Prostate gland (tissue), 2 donors: ENCODE results near the gene NANOS2. TPM values are rescaled to one million over a fixed set of nuclear protein-coding genes. Genes with fewer than 3 reads are reported as not detected.

Experiments
- DNase-seq: peaks from one replicate; pipeline ENCODE4 v3.0.0-alpha.2; 2019; ENCODE audit warnings: low spot score
- H3K27ac ChIP-seq, 2 donors: fragments of 200-600 bp; sonication (generic); 2 replicates each; pipeline ENCODE4 v1.5.1; 2017 to 2019
- H3K27me3 ChIP-seq: fragments of 200-600 bp; sonication (generic); replicated peaks from 2 replicates; pipeline ENCODE4 v1.5.1; 2019; ENCODE audit not compliant: insufficient read depth
- H3K36me3 ChIP-seq, 2 donors: fragments of 200-600 bp; sonication (generic); 1 replicate in 1 of 2; 2 replicates in 1 of 2; pipeline versions ENCODE4 v1.5.1 to v1.8.1; 2017 to 2019
- H3K4me1 ChIP-seq: fragments of 200-600 bp; sonication (generic); replicated peaks from 2 replicates; pipeline ENCODE4 v1.5.1; 2019
- H3K4me3 ChIP-seq, 2 donors: fragments of 200-600 bp; sonication (generic); 2 replicates each; pipeline ENCODE4 v1.5.1; 2017 to 2019
- H3K9me3 ChIP-seq: fragments of 200-600 bp; sonication (generic); 2 replicates; pipeline ENCODE4 v1.5.1; 2017
- CTCF ChIP-seq, 4 experiments: fragments of 200-600 bp in 2 of 4; fragments of 450-650 bp in 2 of 4; sonication (generic) in 2 of 4; IDR thresholded peaks; 1 replicate in 3 of 4; 2 replicates in 1 of 4; pipeline ENCODE4 v1.5.1; 2016 to 2019; ENCODE audit warnings: antibody characterized with exemption in 4 of 4, mild to moderate bottlenecking in 2 of 4, moderate library complexity in 2 of 4
- POLR2A ChIP-seq: fragments of 450-650 bp; IDR thresholded peaks from one replicate; pipeline ENCODE4 v1.6.1; 2016; ENCODE audit warnings: antibody characterized with exemption, mild to moderate bottlenecking
- POLR2AphosphoS5 ChIP-seq: sonication (generic); formaldehyde crosslinking; IDR thresholded peaks from one replicate; pipeline ENCODE4 v1.6.1; 2017; ENCODE audit warnings: antibody characterized with exemption
- WGBS: methylation state at CpG from one replicate; pipeline ENCODE4 v1.1.5; 2018; 5-methylcytosine and 5-hydroxymethylcytosine counted together
- intact Hi-C: fragments of 100-400 bp; cut with DNase I; formaldehyde crosslinking; loops from one replicate; pipeline ENCODE4 v1.14.2; 2022
- total RNA-seq, 2 donors: library from RNA; depleted of rRNA; stranded (reverse); fragments of >200 nt; gene quantifications; one replicate each; pipeline ENCODE4 v1.1.0, GENCODE V29; 2016

NANOS2 gene
- total RNA-seq, 2 donors from 2014 or later: 4.1 TPM; not detected in 1

- no peak for TF ChIP-seq CTCF (IDR thresholded peaks at IDR 0.05)
- TF ChIP-seq POLR2AphosphoS5: no peak
- no peak for TF ChIP-seq POLR2A
- no peaks in the 10 kb centered on the region for H3K9me3 ChIP-seq
- no peak overlapping the region for H3K4me3 ChIP-seq
- H3K27ac ChIP-seq: no peak overlapping the region
- H3K36me3 ChIP-seq: no peaks in the 10 kb centered on the region
- intact Hi-C loops: no loop called here
- no peak for DNase-seq
- WGBS: 93% methylated on average over 8 of the region's 8 CpGs
- no peaks in the 10 kb centered on the region for H3K27me3 ChIP-seq
- no peaks in the 10 kb centered on the region for H3K4me1 ChIP-seq
Observed at GRCh38 chr19:45953676-45954075, 39.1 kb upstream of the NANOS2 start.

GRCh38 chr19:45952686-45953505 is 38.3 kb upstream of the NANOS2 start:
- H3K27me3 ChIP-seq: no peaks in the 10 kb centered on the region
- H3K9me3 ChIP-seq: no peaks in the 10 kb centered on the region
- intact Hi-C loops: no loop called here
- no peak overlapping the region for H3K27ac ChIP-seq
- DNase-seq: no peak
- no peaks in the 10 kb centered on the region for H3K36me3 ChIP-seq
- H3K4me1 ChIP-seq: no peaks in the 10 kb centered on the region
- TF ChIP-seq POLR2AphosphoS5: no peak
- WGBS: 5% methylated on average over 43 of the region's 43 CpGs
- no peak overlapping the region for H3K4me3 ChIP-seq

GRCh38 chr19:45952341-45952685 is 37.7 kb upstream of the NANOS2 start:
- H3K27me3 ChIP-seq: no peaks in the 10 kb centered on the region
- intact Hi-C loops: no loop called here
- WGBS: 37% methylated on average over 8 of the region's 8 CpGs
- no peaks in the 10 kb centered on the region for H3K9me3 ChIP-seq
- H3K36me3 ChIP-seq: no peaks in the 10 kb centered on the region
- no peak overlapping the region for H3K27ac ChIP-seq
- H3K4me3 ChIP-seq: no peak overlapping the region
- TF ChIP-seq POLR2AphosphoS5 (no peak), CTCF (IDR thresholded peaks at IDR 0.05) (no peak), POLR2A (no peak)
- H3K4me1 ChIP-seq: no peaks in the 10 kb centered on the region
- no peak for DNase-seq

- DNase-seq: no peak
- Histone ChIP-seq H3K9me3 (no peaks in the 10 kb centered on the region), H3K27ac (no peak overlapping the region), H3K4me3 (no peak overlapping the region), H3K36me3 (no peaks in the 10 kb centered on the region), H3K4me1 (no peaks in the 10 kb centered on the region), H3K27me3 (no peaks in the 10 kb centered on the region)
- intact Hi-C loops: no loop called here
- TF ChIP-seq POLR2A (no peak), POLR2AphosphoS5 (no peak), CTCF (IDR thresholded peaks at IDR 0.05) (no peak)
- WGBS: 82% methylated on average over 1 of the region's 1 CpG
Observed at GRCh38 chr19:45947926-45948325, 33.3 kb upstream of the NANOS2 start.

- DNase-seq: no peak
- Histone ChIP-seq H3K4me3 (no peak overlapping the region), H3K4me1 (no peaks in the 10 kb centered on the region), H3K27me3 (peaks cover 3% of the 10 kb centered on the region), H3K27ac (no peak overlapping the region), H3K9me3 (no peaks in the 10 kb centered on the region), H3K36me3 (no peaks in the 10 kb centered on the region)
- intact Hi-C loops: no loop called here
- WGBS: 74% methylated on average over 32 of the region's 32 CpGs
- TF ChIP-seq POLR2A (no peak), POLR2AphosphoS5 (no peak), CTCF (IDR thresholded peaks at IDR 0.05) (no peak)
Observed at GRCh38 chr19:45940515-45940805, 25.9 kb upstream of the NANOS2 start.
